HFFc6 (cell line): Measurements from ENCODE around the gene AUTS2. TPM values are rescaled to one million over a fixed set of nuclear protein-coding genes. Genes with fewer than 3 reads are reported as not detected.

ENCODE experiments used
- DNase-seq: peaks from one replicate; pipeline ENCODE4 v3.0.0-alpha.2; 2018
- H3K27ac Mint-ChIP-seq: 2 replicates; pipeline ENCODE4 v1.8.0; 2020; ENCODE audit warnings: mild to moderate bottlenecking, mixed read lengths
- H3K27me3 Mint-ChIP-seq: 2 replicates; pipeline ENCODE4 v1.8.0; 2021; ENCODE audit warnings: mild to moderate bottlenecking, moderate library complexity, mixed read lengths; ENCODE audit not compliant: insufficient read depth
- H3K36me3 Mint-ChIP-seq: 2 replicates; pipeline ENCODE4 v1.8.0; 2021; ENCODE audit warnings: low read depth, mixed read lengths
- H3K4me1 Mint-ChIP-seq: 2 replicates; pipeline ENCODE4 v1.8.0; 2020; ENCODE audit warnings: low read depth, mixed read lengths
- H3K4me3 Mint-ChIP-seq: 2 replicates; pipeline ENCODE4 v1.8.0; 2020; ENCODE audit warnings: mild to moderate bottlenecking, moderate library complexity, mixed read lengths
- H3K9me3 Mint-ChIP-seq: 2 replicates; pipeline ENCODE4 v1.8.0; 2020; ENCODE audit warnings: mild to moderate bottlenecking, mixed read lengths
- total RNA-seq, 6 experiments: library from RNA; stranded (reverse); fragmentation: NEBNext Ultra II Directional; extraction: Animal tissue kit (Norgen Biotek cat#: 25700); gene quantifications; 2 replicates in 1 of 6; 3 replicates in 5 of 6; pipeline ENCODE4 v1.2.3, GENCODE V29; 2021
- TF ChIP-seq, protein P1 (sequence below): fragments of 200-600 bp; sonication (generic); IDR thresholded peaks from 2 replicates; pipeline ENCODE4 v1.5.0; 2021; ENCODE audit warnings: antibody characterized with exemption, mild to moderate bottlenecking

Gene AUTS2
- total RNA-seq, 6 experiments from 2014 or later: 0.02 to 0.19 (median 0.16) TPM; not detected in 2

DNA sequence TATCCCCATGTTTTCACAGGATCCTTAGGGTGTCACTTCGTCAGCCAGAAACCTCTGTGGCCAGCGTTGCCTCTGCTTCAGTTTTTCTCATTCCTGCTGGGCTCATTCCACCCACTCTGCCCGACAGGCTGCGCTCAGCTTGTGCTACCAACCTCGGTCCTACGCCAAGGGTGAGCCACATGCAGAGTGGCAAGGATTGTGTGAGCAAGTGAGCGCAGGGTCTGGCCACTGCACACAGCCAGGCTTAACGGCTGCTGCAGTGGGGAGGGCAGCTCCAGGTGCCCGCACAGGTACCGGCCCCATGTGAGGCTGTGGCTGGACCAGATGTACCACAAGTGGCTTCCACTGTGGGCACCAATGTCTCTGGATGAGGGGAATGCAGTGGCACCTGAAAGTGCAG, 329.2 kb downstream of the AUTS2 start:
- DNase-seq: no peak
- H3K9me3 Mint-ChIP-seq: peaks cover 22% of the 10 kb centered on the region
- H3K27ac Mint-ChIP-seq: no peak overlapping the region
- H3K4me1 Mint-ChIP-seq: no peaks in the 10 kb centered on the region
- no peak overlapping the region for H3K4me3 Mint-ChIP-seq
- no peaks in the 10 kb centered on the region for H3K36me3 Mint-ChIP-seq
- TF ChIP-seq, protein P1, sequence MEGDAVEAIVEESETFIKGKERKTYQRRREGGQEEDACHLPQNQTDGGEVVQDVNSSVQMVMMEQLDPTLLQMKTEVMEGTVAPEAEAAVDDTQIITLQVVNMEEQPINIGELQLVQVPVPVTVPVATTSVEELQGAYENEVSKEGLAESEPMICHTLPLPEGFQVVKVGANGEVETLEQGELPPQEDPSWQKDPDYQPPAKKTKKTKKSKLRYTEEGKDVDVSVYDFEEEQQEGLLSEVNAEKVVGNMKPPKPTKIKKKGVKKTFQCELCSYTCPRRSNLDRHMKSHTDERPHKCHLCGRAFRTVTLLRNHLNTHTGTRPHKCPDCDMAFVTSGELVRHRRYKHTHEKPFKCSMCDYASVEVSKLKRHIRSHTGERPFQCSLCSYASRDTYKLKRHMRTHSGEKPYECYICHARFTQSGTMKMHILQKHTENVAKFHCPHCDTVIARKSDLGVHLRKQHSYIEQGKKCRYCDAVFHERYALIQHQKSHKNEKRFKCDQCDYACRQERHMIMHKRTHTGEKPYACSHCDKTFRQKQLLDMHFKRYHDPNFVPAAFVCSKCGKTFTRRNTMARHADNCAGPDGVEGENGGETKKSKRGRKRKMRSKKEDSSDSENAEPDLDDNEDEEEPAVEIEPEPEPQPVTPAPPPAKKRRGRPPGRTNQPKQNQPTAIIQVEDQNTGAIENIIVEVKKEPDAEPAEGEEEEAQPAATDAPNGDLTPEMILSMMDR: no peak
- no peaks in the 10 kb centered on the region for H3K27me3 Mint-ChIP-seq

DNA sequence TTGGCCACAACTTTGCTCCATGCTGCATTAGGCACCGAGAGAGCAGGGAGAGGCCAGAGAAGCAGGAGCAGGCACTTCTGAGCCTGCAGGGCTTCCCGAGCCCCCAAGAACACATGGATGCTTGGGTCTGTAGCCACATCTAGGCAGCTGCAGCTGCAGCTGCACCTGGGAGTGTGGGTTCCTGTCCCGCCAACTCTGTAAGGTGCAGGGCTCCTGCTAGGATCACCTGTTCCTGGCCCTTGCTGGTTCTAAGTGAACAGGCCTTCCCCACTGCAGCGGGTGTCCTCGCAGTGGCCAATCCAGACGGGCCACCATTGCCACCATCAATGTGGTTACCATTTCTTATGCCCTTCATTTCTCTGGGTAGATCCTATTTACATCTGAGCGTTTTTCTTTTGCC, 330.3 kb downstream of the AUTS2 start:
- Mint-ChIP-seq H3K36me3 (no peaks in the 10 kb centered on the region), H3K27me3 (no peaks in the 10 kb centered on the region), H3K27ac (no peak overlapping the region)

DNA sequence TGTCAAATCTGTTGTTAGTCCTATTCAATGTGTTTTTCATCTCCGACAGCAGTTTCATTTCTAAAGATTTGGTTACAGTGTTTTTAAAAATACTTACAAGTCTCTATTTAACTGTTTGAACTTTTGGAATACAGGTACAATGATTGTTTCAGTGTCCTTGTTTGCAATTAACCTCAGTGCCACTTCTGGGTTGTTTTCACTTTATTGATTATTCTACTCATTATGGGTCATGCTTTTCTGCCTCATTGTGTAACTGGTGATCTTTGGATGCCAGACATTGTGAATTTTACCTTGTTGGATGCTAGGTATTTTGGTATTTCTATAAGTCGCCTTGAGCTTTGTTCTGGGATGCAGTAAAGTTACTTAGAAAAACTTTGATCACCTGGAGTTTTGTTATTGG, 331.3 kb downstream of the AUTS2 start:
- Mint-ChIP-seq H3K9me3 (peaks cover 22% of the 10 kb centered on the region), H3K27ac (no peak overlapping the region), H3K4me1 (no peaks in the 10 kb centered on the region), H3K4me3 (no peak overlapping the region), H3K27me3 (no peaks in the 10 kb centered on the region), H3K36me3 (no peaks in the 10 kb centered on the region)
- TF ChIP-seq, protein P1: no peak
- no peak for DNase-seq

More for the DNA sequence above, 330.3 kb downstream of the AUTS2 start:
- DNase-seq: no peak
- Mint-ChIP-seq H3K9me3 (peaks cover 22% of the 10 kb centered on the region), H3K4me1 (no peaks in the 10 kb centered on the region), H3K4me3 (no peak overlapping the region)
- TF ChIP-seq, protein P1: no peak

DNA sequence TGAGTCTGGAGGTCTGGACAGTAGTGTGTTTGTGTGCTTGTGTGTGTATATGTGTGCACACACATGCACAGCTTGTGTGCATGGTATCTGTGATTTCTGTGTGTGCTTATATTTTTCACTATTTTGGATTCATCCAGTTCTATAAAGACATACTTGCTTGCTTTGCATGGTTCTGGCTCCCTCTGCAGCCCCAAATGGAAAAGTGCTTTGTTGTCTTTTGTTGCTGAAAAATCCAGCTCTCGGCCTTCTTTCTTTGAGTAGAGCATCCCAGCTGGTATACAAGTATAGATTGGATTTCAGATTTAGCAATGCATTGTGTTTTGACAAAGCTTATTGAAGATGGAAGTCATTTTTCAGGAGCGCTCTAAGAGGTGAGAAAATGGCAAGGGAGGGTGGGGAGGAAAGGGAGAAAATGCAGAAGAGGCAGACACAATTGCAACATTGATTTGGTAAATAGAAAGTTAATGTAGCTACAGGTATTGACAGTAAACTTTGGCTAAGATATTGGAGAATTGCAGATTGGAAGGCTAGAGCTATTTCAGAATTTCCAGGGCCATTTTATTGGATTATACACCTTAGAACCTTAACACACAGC, 333.9 kb downstream of the AUTS2 start:
- H3K27ac Mint-ChIP-seq: no peak overlapping the region
- no peak overlapping the region for H3K4me3 Mint-ChIP-seq
- DNase-seq: no peak
- no peaks in the 10 kb centered on the region for H3K36me3 Mint-ChIP-seq
- H3K4me1 Mint-ChIP-seq: no peaks in the 10 kb centered on the region
- TF ChIP-seq, protein P1: no peak
- peaks cover 11% of the 10 kb centered on the region for H3K9me3 Mint-ChIP-seq
- no peaks in the 10 kb centered on the region for H3K27me3 Mint-ChIP-seq

DNA sequence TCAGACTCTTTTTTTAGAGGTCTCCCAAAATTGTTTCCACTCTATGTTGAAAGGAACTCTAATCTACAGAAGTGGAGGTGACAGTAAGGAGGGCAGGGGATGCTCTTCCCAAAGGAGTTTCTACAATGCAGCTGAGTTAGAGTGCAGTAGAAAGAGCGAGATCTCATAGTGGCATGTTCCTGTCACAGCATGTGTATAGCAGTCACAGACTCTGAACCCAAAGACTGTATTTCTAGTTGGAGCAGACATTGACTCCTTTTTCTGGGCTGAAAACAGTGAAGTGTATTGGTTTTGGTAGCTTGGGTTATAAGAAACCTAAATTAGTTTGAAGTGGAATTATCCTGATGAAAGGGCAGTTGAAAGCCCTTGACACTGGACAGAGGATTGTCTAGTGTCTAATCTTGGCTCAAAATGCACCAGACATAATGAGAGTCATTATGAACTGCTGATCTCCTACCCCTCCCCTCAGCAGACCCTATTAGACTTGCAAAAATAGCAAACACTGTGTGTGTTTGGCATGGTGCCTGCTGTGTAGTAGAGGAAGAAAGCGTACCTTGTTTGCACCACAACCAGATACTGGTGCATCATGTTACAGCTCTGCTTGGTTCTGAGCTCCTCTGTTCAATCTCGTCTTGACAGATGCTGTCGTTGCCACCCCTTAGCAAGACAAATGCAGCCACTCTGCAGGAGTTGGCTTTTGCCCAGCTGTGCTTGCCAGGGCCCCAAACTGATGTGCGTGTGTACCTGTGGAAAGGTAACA, 336.0 kb downstream of the AUTS2 start:
- H3K9me3 Mint-ChIP-seq: peaks cover 5% of the 10 kb centered on the region

More for the DNA sequence above, 336.0 kb downstream of the AUTS2 start:
- Mint-ChIP-seq H3K27me3 (no peaks in the 10 kb centered on the region), H3K4me1 (no peaks in the 10 kb centered on the region), H3K36me3 (no peaks in the 10 kb centered on the region), H3K4me3 (no peak overlapping the region), H3K27ac (no peak overlapping the region)
- no peak for DNase-seq
- TF ChIP-seq, protein P1: no peak
